Suprapubic skin (tissue), 3 donors: ENCODE data around the gene SPINDOC.

Experiments used
- CTCF ChIP-seq, 2 donors: fragments of 200-600 bp in 1 of 2; fragments of 450-650 bp in 1 of 2; sonication (generic) in 1 of 2; IDR thresholded peaks; one replicate each; pipeline ENCODE4 v1.5.1; 2016 to 2019; ENCODE audit warnings: antibody characterized with exemption in 2 of 2, mild to moderate bottlenecking in 1 of 2, moderate library complexity in 1 of 2
- POLR2A ChIP-seq, 2 donors: fragments of 450-650 bp; IDR thresholded peaks; one replicate each; pipeline ENCODE4 v1.6.1; 2017; ENCODE audit warnings: antibody characterized with exemption in 2 of 2, mild to moderate bottlenecking in 2 of 2, moderate library complexity in 2 of 2

DNA sequence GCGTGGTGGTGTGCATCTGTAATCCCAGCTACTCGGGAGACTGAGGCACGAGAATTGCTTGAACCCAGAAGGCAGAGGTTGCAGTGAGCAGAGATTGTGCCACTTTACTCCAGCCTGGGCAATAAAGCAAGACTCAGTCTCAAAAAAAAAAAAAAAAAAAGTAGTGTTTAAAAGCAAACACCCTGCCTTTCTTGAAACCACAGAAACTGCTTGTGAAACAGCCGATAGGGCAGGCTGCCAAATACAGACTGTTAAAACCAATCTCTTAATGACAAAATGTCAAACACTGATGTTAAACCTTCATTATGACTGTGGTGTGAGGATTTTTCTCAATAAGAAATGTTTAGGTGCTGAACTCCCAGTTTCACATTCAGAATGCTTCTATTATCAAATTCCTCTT lies 53.0 kb downstream of the SPINDOC start:
- TF ChIP-seq CTCF (IDR thresholded peaks at IDR 0.05) (no peak), POLR2A (IDR thresholded peaks at IDR 0.05) (no peak)
